ENCODE results near the gene TDG.
A peak's percentile ranks its signal among the peaks of the same experiment; 100 is the strongest.

The TDG gene

DNA sequence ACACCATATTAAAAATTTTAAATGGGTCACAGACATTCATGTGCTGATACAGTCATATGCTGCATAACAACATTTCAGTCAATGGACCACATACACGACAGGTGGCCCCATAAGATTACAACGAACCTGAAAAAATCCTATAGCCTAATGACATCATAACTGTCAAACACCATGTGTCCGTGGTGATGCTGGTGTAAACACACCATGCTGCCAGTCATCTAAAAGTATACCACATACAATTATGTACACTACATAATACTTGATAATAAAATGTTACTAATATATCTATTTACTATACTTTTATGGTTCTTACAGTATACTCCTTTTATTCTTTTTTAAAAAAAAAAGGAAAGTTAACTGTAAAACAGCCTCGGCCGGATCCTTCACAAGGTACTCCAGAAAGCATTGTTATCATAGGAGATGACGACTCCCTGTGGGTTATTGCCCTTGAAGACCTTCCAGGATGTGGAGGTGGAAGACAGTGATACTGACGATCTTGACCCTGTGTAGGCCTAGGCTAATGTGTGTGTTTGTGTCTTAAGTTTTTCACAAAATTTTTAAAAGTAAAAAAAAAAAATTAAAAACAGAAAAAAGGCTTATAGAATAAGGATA, 5.0 kb upstream of the TDG start:
- in situ Hi-C loops (cut with HindIII; ENCODE audit: low sequenced_read_pairs): no loop called here
- TF ChIP-seq, protein P1, sequence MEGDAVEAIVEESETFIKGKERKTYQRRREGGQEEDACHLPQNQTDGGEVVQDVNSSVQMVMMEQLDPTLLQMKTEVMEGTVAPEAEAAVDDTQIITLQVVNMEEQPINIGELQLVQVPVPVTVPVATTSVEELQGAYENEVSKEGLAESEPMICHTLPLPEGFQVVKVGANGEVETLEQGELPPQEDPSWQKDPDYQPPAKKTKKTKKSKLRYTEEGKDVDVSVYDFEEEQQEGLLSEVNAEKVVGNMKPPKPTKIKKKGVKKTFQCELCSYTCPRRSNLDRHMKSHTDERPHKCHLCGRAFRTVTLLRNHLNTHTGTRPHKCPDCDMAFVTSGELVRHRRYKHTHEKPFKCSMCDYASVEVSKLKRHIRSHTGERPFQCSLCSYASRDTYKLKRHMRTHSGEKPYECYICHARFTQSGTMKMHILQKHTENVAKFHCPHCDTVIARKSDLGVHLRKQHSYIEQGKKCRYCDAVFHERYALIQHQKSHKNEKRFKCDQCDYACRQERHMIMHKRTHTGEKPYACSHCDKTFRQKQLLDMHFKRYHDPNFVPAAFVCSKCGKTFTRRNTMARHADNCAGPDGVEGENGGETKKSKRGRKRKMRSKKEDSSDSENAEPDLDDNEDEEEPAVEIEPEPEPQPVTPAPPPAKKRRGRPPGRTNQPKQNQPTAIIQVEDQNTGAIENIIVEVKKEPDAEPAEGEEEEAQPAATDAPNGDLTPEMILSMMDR (IDR thresholded peaks at IDR 0.05; ENCODE audit: low read depth, low read length, missing control alignments): no peak
- no peak overlapping the region for H3K4me3 ChIP-seq (ENCODE audit: low read depth, low read length)
- DNase-seq (ENCODE audit: low read depth): no peak

DNA sequence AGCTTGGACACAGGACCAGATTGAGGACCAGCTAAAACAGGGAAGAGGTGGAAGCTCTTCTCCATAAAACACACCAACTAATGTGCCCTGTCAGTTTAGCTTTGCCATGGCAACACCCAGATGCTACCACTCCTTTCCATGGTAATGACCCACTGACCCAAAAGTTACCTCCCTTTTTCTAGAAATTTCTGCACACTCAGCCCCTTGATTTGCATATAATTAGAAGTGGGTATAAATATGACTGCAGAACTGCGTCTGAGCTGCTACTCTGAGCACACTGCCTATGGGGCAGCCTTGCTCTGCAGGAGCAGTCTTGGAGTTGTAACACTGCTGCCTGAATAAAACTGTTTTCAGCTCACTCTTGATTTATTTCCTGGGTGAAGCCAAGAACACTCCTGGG, 3.2 kb upstream of the TDG start:
- DNase-seq (ENCODE audit: low read depth): no peak
- TF ChIP-seq, protein P1 (IDR thresholded peaks at IDR 0.05; ENCODE audit: low read depth, low read length, missing control alignments): no peak
- no peak overlapping the region for H3K4me3 ChIP-seq (ENCODE audit: low read depth, low read length)
- in situ Hi-C loops (cut with HindIII; ENCODE audit: low sequenced_read_pairs): no loop called here

DNA sequence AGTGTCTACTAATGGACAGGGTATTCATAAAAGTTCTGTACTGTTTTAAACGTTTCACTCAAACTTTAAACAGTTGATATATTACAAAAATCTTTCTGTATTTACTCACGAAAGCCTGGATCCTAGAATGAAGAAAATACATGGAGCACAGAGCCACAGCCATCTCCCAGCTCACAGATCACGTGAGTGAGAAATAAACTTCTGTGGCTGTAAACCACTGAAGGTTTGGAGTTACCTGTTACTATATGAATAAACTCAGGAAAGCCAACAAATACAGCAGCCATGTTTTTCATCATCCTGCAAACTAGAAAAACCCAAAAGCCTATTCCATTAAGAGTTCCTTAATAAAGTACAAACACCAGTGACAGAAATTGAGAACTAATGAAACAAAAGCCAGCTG, 867 bp upstream of the TDG start:
- in situ Hi-C loops (cut with HindIII; ENCODE audit: low sequenced_read_pairs): no loop called here
- TF ChIP-seq, protein P1 (IDR thresholded peaks at IDR 0.05; ENCODE audit: low read depth, low read length, missing control alignments): no peak
- H3K4me3 ChIP-seq (ENCODE audit: low read depth, low read length): peak overlapping the region; percentile 92
- no peak for DNase-seq (ENCODE audit: low read depth)

DNA sequence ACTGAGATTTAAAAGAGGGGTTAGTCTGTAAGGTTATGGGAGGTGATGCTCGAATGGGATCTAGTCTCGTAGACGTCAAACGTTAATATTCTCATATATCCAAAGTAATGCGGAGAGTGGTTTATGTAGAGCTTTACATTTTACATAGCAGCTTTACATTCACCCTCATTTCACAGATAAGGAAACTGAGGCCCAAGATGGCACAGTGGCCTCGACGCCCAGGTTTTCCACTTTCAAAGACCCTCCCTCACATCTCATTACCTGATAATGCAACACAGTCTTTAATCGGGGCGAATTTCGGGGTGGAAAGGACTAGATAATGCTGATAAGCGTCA, 450 bp upstream of the TDG start:
- H3K4me3 ChIP-seq (ENCODE audit: low read depth, low read length): peak overlapping the region; percentile 92
- in situ Hi-C loops (cut with HindIII; ENCODE audit: low sequenced_read_pairs): no loop called here
- DNase-seq (ENCODE audit: low read depth): no peak
- TF ChIP-seq, protein P1 (IDR thresholded peaks at IDR 0.05; ENCODE audit: low read depth, low read length, missing control alignments): no peak

DNA sequence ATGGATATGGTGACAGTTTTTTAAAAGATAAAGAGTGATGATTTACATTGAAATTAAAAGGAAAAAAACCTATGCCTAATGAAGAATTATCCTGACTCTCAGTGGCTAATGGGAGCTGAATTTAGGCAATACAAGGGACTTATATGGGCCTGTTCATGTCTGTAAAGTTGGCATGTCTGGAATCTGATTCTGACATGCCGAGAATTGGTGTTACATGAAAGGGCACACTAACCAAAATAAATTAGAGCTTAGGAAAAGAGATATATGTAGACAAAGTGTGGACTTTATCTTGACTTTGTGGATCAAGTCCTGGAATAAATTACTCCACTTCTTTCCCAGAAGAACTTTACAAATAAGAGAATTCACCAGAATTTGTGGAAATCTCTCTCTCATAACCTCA, 1.1 kb downstream of the TDG start:
- in situ Hi-C loops (cut with HindIII; ENCODE audit: low sequenced_read_pairs): no loop called here
- no peak for DNase-seq (ENCODE audit: low read depth)
- TF ChIP-seq, protein P1 (IDR thresholded peaks at IDR 0.05; ENCODE audit: low read depth, low read length, missing control alignments): no peak
- peak overlapping the region; percentile 92 for H3K4me3 ChIP-seq (ENCODE audit: low read depth, low read length)

DNA sequence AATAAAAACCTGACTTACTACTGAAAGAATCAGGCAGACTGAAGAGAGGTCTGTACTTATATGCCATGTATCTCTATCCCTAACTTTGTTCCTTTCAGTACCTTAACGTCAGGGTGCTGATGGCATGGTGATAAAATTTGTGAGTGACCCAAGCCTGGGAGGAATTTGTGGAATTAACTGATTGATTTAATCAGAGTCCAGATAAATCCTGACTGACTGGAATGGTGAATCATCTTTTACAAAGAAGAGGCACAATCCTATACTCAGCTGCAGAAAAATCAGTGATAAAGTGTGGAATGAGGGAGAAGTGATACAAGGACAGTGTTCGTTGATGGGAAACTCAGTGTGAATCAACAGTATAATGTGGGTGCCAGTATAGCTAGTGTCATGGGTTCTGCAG, 3.7 kb downstream of the TDG start:
- DNase-seq (ENCODE audit: low read depth): no peak
- no peak overlapping the region for H3K4me3 ChIP-seq (ENCODE audit: low read depth, low read length)
- TF ChIP-seq, protein P1 (IDR thresholded peaks at IDR 0.05; ENCODE audit: low read depth, low read length, missing control alignments): no peak
- in situ Hi-C loops (cut with HindIII; ENCODE audit: low sequenced_read_pairs): no loop called here

DNA sequence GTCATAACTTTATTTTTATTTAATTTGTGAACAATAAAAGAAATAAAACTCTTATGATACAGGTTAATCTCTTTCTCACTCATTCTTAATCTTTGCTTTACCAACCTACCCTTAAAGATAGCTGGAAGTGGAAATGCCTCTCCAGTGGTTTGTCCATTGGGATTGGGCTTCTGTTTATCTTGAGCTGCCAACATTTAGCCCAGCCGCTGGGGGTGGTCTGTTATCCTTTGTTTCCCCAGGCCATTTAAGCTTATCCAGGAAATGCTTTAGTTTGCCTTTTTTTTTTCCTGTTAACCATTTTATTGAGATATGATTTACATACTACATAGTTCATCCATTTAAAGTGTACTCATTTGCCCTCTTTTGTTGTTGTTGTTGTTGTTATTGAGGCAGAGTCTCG, 8.2 kb downstream of the TDG start:
- in situ Hi-C loops (cut with HindIII; ENCODE audit: low sequenced_read_pairs): no loop called here
- DNase-seq (ENCODE audit: low read depth): no peak
- no peak overlapping the region for H3K4me3 ChIP-seq (ENCODE audit: low read depth, low read length)
- TF ChIP-seq, protein P1 (IDR thresholded peaks at IDR 0.05; ENCODE audit: low read depth, low read length, missing control alignments): no peak

All from astrocyte of the cerebellum (primary cell).